HG02938 (cell line): ENCODE data around the gene CHST13.

Source experiments
- ATAC-seq: cut with Tn5 transposase; IDR thresholded peaks from one replicate; pipeline ENCODE4 v1.9.1; 2021; ENCODE audit warnings: mild to moderate bottlenecking, moderate library complexity; ENCODE audit not compliant: unreplicated experiment

CHST13 gene

DNA sequence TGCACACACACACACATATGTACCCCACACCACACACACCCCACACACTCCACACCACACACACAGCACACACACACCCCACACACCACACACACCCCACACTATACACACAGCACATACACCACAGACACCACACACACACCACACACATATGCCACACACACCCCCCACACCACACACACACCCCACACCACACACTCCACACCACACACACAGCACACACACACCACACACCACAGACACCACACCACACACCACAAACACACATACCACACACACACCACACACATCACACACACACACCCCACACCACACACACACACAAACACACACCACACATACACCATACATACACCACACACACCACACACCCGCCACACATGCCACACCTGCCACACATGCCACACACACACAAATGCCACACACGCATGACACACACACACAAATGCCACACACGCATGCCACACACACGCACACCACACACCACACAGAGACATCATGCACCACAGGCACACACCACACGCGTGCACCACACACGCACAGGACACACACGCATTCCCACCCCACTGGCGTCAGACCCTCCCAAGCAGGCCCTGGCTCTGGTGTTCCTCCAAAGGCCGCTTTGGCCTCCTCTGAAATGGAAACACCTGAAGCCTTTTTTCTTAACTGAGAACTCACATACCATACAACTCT is 15.7 kb downstream of the CHST13 start:
- ATAC-seq, result no peak

DNA sequence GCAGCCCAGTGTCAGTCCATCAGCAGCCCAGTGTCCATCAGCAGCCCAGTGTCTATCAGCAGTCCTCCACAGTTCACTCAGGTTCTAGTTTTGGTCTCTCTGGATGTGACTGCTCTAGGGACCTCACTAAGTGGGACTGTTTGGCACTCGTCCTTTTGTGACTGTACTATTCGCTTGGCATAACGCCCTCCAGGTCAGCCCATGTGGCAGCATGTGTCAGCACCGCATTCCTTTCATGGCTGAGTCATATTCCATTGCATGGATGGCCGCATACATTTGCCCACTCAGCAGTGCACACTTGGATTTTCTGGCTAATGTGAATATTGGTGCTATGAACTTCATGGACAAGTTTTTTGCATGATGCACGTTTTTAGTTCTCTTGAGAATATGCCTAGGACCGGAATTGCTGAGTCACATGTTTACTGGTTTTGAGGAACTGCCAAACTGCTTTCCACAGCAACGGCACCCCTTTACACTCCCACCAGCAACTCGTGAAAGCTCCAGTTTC is 16.4 kb downstream of the CHST13 start:
- ATAC-seq, result no peak

DNA sequence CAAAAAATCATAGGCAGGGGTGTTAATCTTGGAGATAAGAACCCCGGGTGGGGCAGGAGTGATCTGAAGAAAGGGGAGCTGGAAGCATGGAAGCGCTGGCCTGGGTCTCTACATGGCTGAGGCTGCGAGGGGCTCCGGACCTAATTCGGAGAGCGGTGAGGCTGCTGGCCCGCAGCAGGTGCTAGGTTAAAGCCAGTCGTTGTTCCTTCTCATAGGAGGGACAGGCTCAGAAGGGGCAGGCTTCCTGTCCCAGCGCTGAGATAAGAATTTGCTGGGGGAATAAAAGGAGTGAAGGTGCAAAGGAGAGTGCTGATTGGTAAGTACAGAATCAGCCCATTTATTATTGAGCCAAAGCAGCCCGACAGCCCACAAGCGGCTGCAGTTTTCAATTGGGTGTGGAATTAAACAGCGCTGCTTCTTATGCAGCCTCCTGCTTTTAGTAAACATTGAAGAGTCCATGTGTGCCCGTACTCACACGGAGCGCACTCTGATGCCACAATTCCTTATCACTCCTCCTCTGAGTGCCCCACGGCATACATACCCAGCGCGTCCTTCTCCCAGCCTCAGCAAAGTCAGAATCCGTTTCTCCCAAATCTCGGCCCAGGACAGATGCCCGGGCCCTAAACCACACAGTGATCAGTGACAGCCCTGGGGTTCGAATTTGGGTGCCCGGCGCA is 17.1 kb downstream of the CHST13 start:
- no peak for ATAC-seq

DNA sequence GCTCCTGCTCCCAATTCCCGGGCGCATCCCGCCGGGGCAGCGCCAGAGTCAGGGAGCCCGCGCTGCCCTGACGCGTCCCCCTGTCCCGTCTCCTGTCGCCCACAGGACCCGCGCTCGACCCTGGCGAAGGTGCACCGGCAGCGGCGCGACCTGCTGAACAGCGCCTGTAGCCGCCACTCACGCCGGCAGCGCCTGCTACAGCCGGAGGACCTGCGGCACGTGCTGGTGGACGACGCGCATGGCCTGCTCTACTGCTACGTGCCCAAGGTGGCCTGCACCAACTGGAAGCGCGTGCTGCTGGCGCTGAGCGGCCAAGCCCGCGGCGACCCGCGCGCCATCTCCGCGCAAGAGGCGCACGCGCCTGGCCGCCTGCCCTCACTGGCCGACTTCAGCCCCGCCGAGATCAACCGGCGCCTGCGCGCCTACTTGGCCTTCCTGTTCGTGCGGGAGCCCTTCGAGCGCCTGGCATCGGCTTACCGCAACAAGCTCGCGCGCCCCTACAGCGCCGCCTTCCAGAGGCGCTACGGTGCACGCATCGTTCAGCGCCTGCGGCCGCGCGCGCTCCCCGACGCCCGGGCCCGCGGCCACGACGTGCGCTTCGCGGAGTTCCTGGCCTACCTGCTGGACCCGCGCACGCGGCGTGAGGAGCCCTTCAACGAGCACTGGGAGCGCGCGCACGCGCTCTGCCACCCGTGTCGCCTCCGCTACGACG is 17.8 kb downstream of the CHST13 start:
- ATAC-seq, result no peak

DNA sequence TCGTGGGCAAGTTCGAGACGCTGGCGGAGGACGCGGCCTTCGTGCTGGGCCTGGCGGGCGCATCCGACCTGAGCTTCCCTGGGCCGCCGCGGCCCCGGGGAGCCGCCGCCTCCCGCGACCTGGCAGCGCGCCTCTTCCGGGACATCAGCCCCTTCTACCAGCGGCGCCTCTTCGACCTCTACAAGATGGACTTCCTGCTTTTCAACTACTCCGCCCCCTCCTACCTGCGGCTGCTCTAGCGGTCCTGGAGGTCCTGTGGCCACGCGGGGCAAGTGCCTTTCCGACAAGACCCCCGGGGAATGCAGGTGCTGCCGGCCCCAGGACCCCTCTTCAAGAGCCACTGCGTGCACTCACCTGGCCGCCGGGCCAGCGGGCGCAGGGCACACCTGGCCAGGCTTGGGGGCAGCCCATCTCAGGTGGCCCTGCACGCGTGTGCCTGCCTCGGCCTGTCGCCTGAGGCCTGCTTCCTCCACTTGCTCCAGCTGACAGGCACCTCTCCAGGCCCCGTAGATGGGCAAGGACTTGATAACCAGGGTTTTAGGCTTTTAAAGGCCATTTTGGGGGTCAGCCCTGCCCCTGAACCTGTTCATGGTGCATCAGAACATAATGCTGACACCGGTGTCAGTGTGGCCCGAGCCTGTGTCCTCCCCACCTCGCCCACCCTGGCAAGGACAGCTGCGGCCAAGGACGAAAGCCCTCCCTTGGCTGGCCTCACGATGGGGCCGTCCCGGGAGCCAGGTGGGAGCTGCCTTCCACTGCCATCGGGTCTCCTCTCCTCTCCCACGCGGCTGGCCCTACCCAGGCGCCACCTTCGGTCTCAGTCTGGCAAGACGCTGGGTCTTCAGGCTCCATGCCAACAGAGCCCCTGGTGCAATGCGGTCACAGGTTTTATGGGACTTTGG is 18.6 kb downstream of the CHST13 start:
- no peak for ATAC-seq

DNA sequence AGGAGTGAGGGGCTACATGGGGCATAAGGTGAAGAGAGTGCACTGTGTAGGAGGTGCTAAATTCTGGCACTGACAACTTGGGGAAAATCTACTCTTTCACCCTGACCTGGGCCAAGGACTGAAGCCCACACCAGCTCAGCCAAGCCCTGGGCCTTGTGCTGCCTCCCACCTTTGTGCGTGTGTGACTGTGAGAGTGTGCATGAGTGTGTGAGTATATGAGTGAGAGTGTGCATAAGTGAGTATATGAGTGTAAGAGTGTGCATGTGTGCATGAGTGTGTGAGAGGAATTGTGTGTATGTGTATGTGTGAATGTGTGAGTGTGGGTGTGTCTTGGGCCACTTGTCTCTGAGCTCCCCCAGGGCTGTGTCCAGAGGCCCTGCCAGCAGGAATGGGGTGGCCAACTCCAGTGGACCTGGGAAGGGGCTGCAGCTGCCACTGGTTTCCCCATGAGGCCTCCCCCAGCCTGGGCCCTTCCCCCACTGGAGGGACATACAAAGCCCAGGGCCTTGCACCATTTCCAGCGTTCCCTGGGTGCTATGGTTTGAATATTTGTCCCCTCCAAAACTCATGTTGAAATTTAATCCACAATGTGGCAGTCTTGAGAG is 19.6 kb downstream of the CHST13 start:
- ATAC-seq, result no peak

DNA sequence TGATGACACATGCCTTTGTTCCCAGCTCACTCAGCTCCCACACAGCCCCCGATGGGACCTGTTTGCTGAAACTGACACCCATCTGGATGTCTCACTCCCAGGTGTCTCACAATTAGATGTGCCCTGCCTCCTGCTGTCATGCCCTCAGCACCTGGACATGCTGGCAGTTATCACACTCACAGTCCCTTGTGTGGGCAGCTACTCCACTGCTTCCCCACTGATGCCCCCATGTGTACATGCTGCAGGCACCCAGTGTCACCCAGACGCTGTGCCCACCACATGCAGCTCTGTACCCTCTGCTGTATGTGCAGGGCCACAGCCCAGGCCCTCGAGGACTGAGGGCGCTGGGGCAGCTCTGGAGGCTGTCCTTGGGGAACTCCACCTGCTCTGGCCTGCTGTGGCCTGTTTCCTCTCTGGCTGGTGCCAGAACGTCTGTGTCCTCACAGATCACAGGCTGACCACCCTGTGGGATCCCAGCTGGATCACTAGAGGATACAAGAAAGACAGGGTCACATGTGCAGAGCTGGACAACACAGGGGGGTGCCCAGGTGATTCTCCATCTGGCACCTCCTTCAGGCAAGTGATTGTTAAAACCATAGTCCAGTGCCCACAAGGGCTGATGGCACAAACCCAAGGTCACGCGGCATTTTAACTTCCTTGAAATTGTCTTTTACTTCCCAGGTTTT is 20.8 kb downstream of the CHST13 start:
- ATAC-seq, result no peak

DNA sequence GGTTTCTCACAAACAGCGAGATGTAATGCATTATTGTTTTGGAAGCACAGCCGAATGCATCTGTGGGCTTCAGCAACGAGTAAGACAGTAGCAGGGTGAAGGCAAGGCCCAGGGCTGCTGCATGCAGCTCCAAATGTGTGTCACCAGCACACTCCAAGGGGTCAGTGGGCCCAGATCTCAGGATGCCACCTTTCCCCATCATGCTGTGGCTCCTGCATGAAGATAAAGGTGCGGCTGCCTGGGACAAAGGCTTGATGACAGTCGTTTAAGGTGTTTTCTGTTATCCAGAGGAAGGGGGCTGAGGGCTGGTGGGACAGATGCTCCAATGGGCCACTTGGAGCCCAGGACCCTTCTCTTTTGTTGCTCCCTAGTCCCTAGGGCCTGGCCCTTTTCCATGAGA is 21.6 kb downstream of the CHST13 start:
- ATAC-seq, result no peak

DNA sequence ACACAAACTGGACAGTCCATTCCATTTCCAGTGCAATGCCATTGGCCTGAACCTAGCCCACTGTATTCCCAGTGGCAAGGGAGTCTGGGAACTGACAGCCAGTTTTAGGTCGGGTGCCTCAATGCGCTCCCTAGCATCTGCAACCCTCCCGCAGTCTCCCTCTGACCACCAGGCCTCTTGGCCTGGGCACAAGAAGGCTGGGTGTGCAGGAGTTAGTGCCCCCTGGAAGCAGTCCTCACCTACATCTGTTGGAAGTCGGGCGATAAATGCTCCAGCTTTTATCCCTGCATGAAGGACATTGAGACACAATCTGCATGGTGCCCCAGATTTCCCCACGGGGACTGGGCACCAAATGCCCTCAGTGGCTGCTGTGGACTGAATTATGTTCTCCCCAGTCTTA is 22.1 kb downstream of the CHST13 start:
- ATAC-seq, result no peak

DNA sequence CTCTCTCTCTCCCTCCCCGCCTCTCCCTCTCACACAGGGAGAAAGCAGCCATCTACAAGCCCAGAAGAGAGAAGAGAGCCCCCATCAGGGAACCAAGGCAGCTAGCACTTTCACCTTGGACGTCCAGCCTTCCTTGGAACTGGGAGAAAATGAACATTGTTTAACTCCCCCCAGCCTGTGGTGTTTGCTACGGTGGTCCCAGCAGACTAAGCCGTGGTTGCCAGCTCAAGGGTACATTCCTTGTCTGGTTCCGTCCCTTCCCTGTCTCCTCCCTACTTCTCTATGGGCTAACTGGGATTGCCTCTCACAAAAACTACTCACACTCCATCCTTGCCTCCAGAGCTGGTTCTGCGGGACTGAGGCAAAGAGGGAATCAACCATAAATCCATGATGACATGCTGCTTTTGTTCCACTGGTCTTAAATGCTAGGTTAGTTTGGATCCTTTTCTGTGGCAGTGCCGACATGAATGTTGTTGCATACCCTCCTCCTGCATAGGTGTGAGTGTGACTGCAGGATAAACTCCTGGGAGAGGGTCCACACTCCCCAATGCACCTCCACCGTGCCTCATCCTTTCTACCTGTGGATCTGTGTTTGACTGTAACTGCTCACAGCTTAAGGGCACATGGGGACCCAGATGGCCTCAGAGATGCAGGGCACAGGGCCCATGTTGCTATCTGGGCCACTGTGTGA is 22.7 kb downstream of the CHST13 start:
- no peak for ATAC-seq

DNA sequence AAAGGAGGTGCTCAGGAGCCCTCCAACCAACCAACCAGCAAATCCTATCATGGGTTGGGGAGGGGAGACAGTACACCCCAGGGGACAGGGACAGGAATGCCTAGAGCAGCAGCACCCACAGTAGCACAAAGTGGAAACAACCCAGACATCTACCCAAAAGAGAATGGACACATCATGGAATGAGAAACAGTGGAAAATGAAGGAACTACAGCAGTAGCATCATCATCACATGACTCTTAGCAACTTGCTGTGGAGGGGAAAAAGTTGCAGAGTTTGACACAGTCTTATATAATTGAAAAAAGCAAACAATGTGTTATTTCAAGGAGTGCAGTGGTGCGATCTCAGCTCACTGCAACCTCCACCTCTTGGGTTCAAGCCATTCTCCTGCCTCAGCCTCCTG is 23.8 kb downstream of the CHST13 start:
- no peak for ATAC-seq

DNA sequence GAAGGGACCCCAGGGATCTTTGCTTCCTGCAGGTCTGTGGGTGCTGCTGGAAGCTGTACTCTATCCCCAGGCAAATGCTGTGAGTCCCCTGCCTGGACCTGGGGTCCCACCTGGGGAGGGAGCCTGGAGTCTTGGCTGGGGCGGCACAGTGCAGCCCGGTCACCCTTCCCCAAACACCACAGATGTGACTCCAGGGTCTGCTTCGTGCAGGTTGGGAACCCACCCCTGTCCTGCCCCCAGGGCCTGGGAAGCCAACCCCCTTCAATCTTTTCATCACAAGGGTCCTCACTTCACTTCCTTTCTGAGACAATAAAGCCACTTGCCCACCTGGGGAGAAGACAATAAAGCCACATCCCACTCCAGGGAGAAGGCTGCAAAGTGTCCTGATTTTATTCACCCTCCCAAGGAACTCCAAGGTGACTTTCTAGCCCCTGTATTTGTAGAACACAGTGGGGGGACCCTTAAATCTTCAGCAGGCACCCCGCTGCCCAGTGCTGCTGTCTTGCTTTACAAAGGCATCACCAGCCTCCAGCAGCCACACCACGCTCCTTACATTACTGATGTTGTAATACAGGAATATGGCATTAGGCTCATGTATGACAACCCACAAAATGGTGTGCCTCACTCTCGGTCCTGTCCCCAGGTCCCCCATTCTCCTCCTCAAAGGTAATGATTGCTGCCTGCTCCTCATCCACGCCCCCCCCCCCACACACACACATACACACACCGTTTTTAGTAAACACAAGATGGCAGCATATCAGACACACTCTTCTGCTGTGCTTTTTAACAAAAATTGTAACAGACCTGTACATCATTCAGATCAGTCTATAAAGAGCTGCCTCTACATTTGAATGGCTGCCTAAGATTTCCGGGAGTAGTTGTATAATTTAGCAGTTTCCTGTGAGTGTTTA is 24.9 kb downstream of the CHST13 start:
- no peak for ATAC-seq

DNA sequence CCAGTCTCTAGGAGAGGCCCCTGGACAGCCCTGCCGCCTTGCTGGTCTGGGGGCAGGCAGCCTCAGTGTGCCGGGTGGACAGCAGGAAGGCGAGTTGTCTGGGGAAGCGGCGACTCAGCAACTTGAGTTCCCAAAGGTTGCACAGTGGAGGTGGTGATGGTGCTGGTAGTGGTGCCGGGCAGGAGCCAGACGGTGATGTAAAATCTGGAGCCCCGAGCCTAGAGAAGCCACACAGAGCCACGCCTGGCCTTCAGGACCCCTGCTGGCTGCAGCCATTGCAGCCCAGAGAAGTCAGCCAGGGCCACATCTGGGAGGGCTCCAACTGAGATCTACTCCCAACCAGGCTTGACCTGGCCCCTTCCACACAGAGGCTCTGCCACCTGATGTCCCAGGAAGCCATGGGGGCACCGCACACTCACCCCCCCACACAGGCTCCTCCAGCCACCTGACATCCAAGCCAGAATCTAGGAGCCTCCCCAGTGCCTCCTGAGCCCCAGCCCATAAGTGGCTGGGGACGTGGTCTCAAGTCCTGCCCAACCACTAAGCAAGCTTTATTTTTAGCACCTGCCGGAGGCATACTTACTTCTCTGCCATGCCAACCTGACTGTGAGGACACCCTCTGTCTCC is 26.0 kb downstream of the CHST13 start:
- ATAC-seq, result no peak

DNA sequence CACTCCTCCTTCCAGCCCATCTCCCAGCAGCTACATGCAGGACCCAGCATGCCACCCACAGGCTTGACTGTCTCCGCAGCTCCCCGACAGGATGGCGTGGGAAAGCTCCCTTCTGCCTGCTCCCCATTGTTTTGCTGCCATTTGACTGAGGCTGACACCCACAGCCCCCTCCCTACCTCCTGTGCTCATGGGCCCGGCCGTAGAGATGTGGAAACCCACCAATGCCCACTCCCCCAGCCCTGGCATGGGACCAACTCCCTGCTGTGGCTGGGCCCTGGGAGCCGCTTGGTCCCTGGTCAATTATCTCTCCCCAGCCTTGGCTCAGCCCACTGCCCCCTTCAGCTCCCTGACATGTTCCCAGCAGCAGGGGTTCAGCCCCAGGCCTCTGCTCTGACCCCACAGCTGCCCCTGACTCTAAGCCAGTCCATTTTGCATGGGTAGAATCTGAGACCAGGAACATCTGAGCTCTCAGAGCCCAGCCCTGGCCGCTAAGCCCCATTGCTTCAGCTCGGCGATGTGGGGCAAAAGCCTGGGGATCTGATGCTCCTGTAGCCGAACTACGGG is 26.6 kb downstream of the CHST13 start:
- ATAC-seq, result no peak

DNA sequence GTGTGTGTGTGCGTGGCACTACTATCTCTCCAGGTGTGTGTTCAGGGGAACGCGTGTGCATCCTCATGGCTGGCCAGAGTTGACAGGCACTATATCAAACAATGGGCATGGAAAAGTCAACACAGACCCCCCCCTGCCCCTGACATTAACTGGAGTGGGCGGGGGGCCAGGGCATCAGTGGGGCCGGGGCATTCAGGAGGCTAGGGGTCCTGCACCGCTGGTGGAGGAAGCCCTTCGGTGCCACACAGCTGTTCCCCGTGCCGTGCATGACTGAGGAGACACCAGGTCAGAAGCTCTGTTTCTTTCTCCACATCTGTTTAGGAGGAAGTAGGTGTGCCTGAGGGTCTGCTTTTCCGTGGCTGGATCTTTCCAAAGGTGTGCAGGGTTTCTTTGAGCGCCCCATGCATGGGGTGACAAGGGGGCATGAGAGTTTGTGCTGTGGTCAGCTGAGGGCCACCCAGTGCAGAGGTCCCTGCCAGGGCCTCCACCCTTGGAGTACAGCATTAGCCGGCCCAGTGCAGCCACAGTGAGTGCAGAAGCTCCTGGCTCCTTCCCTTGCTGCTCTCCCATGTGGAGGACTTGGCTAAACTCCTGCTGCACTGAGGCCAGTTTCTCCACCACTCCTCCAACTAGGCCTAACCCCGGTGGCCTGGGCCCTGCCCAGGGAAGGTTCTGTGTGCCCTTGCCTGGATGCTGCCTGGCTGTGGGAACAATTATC is 27.3 kb downstream of the CHST13 start:
- ATAC-seq, result no peak

DNA sequence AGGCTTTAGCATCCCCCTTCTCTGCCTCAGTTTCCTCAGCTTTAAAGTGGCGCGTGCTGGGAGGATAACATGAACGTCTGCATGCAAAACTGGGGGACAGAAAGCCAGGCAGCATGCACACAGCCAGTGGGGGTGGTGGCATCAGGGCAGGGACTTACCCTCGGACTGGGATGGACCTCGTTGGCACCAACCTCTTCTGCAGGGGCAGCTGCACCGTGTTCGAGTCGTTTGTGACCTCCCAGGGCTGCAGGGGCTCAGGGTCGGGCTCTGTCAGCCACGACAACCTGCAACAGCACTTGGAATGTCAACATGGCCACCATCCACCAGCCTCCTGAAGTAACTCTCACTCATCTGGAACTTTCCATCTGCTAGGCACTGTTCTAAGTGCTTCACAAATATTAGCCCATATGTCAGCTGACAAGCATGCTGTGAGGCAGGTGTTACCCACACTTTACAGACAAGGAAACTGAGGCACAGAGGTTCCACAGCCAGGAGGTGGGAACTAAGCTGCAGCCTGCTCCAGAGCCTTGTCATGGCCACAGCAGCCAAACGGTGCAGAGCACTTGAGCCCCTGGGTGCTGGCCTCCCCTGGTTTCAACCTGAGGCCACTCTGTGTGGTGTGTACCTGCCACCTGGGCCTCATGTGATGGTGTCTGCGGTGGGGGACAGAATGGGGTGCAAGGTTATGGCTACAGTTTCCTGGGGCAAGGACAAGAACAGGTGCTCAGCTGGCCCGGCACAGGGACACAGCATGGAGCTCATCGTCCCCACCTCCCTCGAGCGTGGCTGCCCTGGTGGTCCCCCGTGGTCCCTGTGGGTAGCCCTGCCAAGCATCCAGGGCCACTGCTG is 28.1 kb downstream of the CHST13 start:
- ATAC-seq, result no peak
